Motor neuron (in vitro differentiated cells): Measurements from ENCODE around the gene SYCE1L. TPM values are rescaled to one million over a fixed set of nuclear protein-coding genes. Genes with fewer than 3 reads are reported as not detected.

Experiments
- ATAC-seq, 8 experiments: fragments of 200-7000 bp; cut with Tn5 transposase; replicated peaks in 6 of 8; 2 replicates each; pipeline ENCODE4 v1.8.0; 2021; ENCODE audit warnings: mild to moderate bottlenecking in 8 of 8, moderate library complexity in 8 of 8
- H3K27ac ChIP-seq, 2 donors: fragments of 250-450 bp; sonication (Bioruptor Pico); 2 replicates each; pipeline ENCODE4 v1.9.0; 2021; ENCODE audit warnings: antibody characterized with exemption in 2 of 2, mild to moderate bottlenecking in 2 of 2, moderate library complexity in 1 of 2
- H3K4me1 ChIP-seq, 2 donors: fragments of 250-450 bp; sonication (Bioruptor Pico); replicated peaks in 1 of 2; 2 replicates each; pipeline ENCODE4 v1.6.1; 2021; ENCODE audit warnings: antibody characterized with exemption in 2 of 2, mild to moderate bottlenecking in 2 of 2, moderate library complexity in 1 of 2
- H3K4me3 ChIP-seq, 5 donors: fragments of 250-450 bp; sonication (Bioruptor Pico); 2 replicates each; pipeline ENCODE4 v1.9.0; 2021; ENCODE audit warnings: antibody characterized with exemption in 5 of 5, mild to moderate bottlenecking in 5 of 5, moderate library complexity in 4 of 5
- WGBS, 10 experiments: fragments of 450-650 bp; shearing (Covaris generic); methylation state at CpG; one replicate each; pipeline ENCODE4 v1.0.0; 2022; 5-methylcytosine and 5-hydroxymethylcytosine counted together
- in situ Hi-C, 9 experiments: fragments of 400-800 bp; cut with MboI; loops; one replicate each; pipeline ENCODE4 v1.15.0; 2021; ENCODE audit warnings: low sequenced_read_pairs in 9 of 9, low pct_unique_long_range_greater_than_20kb in 2 of 9; ENCODE audit not compliant: unreplicated experiment in 9 of 9
- total RNA-seq, 8 experiments: library from RNA; unstranded; fragments of 300-600 nt; gene quantifications; 2 replicates each; pipeline versions ENCODE4 v1.2.3 to v1.2.4, GENCODE V29; 2022

Gene SYCE1L
- total RNA-seq, 8 experiments from 2014 or later, result 1.7 to 17.3 (median 7.6) TPM; not detected in 1

GRCh38 chr16:77211880-77212740, 12.9 kb downstream of the SYCE1L start:
- Histone ChIP-seq H3K4me1 (peaks cover 0 to 4% of the 10 kb centered on the region in 2 donors), H3K27ac (peak overlapping the region; percentile 70 to 93), H3K4me3 (peak overlapping the region; percentile 38 to 71 (median 50))
- WGBS, 10 experiments, result 20% methylated on average over 1 of the region's 66 CpGs; no CpG with 5 or more reads in 9 of the 10 experiments
- in situ Hi-C loops, result no loop called here
- peak; percentile 34 to 83 (median 78) for ATAC-seq

GRCh38 chr16:77212741-77213541, 13.7 kb downstream of the SYCE1L start:
- ATAC-seq, result peak; percentile 69 to 80 (median 75)
- 9 to 100% (median 70%) methylated on average over 2 to 8 of the region's 62 CpGs; no CpG with 5 or more reads in 5 of the 10 experiments for WGBS, 10 experiments

DNA sequence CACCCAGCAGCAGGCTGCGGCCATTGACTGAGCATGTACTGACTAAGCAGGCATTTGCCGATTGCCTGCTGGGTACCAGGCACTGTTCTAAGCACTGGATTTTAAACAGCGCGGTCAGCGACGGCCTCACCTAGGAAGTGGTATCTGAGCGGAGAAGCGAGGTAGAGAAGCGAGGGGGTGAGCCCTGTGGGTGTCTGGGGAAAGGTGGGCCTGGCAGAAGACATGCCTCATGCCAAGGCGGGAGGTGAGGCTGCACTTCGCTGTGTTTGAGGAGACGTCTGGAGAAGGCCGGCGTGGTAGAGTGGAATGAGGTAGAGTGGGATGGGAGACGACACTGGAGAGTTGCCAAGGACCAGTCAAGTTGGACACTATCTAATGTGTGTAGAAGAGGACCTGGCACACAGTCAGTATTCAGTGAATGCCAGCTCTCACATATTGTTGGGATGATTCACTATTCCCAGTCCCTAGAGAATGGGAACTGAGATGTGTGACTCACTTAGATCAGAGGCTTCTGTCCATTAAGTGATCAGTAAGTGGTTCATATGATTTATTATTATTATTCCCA, 14.4 kb downstream of the SYCE1L start:
- H3K27ac ChIP-seq, result no peak overlapping the region
- peaks cover 0 to 4% of the 10 kb centered on the region in 2 donors for H3K4me1 ChIP-seq
- in situ Hi-C loops, result no loop called here
- 43 to 95% (median 89%) methylated on average over 2 to 12 of the region's 15 CpGs; no CpG with 5 or more reads in 3 of the 10 experiments for WGBS, 10 experiments
- peak overlapping the region in 1 of 5 donors; percentile 71 for H3K4me3 ChIP-seq
- ATAC-seq, result no peak

More at GRCh38 chr16:77212741-77213541, 13.7 kb downstream of the SYCE1L start:
- Histone ChIP-seq H3K4me1 (peaks cover 0 to 4% of the 10 kb centered on the region in 2 donors), H3K4me3 (peak overlapping the region; percentile 38 to 71 (median 50)), H3K27ac (peak overlapping the region; percentile 70 to 93)
- in situ Hi-C loops, result no loop called here

- Histone ChIP-seq H3K4me1 (peaks cover 0 to 4% of the 10 kb centered on the region in 2 donors), H3K4me3 (no peak overlapping the region), H3K27ac (no peak overlapping the region)
- no peak for ATAC-seq
- in situ Hi-C loops, result no loop called here
- 80 to 100% (median 97%) methylated on average over 1 to 9 of the region's 12 CpGs; no CpG with 5 or more reads in 4 of the 10 experiments for WGBS, 10 experiments
These were observed 15.4 kb downstream of the SYCE1L start for GRCh38 chr16:77214411-77215138.

GRCh38 chr16:77219437-77219836, 20.2 kb downstream of the SYCE1L start:
- Histone ChIP-seq H3K4me1 (no peaks in the 10 kb centered on the region), H3K4me3 (no peak overlapping the region), H3K27ac (no peak overlapping the region)
- ATAC-seq, result no peak
- 38 to 100% (median 94%) methylated on average over 1 to 3 of the region's 3 CpGs; no CpG with 5 or more reads in 1 of the 10 experiments for WGBS, 10 experiments
- in situ Hi-C loops, result no loop called here

DNA sequence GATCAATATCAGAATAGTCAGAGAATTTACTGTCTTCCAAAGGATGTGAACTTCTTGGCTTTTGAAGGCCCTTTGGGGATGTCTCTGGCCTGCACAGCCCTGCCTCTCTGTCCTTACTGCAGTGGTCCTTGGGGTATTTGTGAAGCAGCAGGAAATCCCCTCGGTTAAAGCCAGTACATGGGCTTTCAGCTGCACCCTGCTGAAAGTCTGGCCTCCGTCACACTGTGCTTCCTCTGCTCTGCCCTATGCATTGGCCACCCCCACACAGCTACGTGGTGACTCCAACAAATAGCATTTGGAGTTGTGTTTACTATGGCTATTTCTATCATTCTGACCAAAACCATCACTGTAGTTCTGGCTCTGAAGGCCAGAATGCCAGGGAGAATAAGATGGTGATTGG, 21.2 kb downstream of the SYCE1L start:
- Histone ChIP-seq H3K4me1 (no peaks in the 10 kb centered on the region), H3K27ac (no peak overlapping the region), H3K4me3 (no peak overlapping the region)
- 0 to 71% (median 44%) methylated on average over 1 to 3 of the region's 3 CpGs; no CpG with 5 or more reads in 3 of the 10 experiments for WGBS, 10 experiments
- in situ Hi-C loops, result no loop called here
- no peak for ATAC-seq

GRCh38 chr16:77221482-77221881, 22.3 kb downstream of the SYCE1L start:
- in situ Hi-C loops, result no loop called here
- no peak for ATAC-seq
- WGBS, 10 experiments, result 56 to 100% (median 80%) methylated on average over 1 to 4 of the region's 4 CpGs; no CpG with 5 or more reads in 1 of the 10 experiments
- H3K4me3 ChIP-seq, result no peak overlapping the region
- H3K4me1 ChIP-seq, result no peaks in the 10 kb centered on the region
- H3K27ac ChIP-seq, result no peak overlapping the region

DNA sequence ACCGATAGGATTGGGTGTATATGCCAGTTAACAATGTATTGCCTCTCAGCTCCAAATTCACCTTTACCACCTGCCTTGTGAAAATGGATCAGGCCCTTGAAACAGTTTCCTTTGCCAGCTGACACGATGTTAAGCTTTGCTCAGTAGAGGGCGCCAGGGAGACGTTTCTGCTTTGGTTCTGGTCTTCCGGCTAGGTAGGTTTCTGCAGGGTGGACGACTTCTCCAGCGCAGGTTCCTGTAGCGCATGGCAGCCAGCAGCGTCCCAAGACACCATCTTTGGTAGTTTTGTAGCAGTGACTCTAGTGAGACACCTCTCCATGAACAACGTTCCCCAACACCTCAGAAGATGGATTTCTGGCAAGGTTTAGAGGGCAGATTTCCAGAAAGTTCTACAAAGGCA, 24.0 kb downstream of the SYCE1L start:
- whole genome bisulfite sequencing, 10 experiments, result 26 to 100% (median 68%) methylated on average over 1 to 9 of the region's 10 CpGs; no CpG with 5 or more reads in 1 of the 10 experiments
- in situ Hi-C loops, result no loop called here
- Histone ChIP-seq H3K4me1 (no peaks in the 10 kb centered on the region), H3K27ac (no peak overlapping the region), H3K4me3 (no peak overlapping the region)
- ATAC-seq, result no peak

- Histone ChIP-seq H3K27ac (no peak overlapping the region), H3K4me3 (no peak overlapping the region), H3K4me1 (no peaks in the 10 kb centered on the region)
- 60 to 100% (median 96%) methylated on average over 2 to 3 of the region's 3 CpGs; no CpG with 5 or more reads in 4 of the 10 experiments for WGBS, 10 experiments
- no peak for ATAC-seq
- in situ Hi-C loops, result loop anchor here in 5 of 9 experiments (25.0 kb wide), 4 partner anchors 362 to 862 kb away; partner anchors contain the start of gene WWOX (in 2 of the 5)
These were observed 26.0 kb downstream of the SYCE1L start for GRCh38 chr16:77225182-77225581.

DNA sequence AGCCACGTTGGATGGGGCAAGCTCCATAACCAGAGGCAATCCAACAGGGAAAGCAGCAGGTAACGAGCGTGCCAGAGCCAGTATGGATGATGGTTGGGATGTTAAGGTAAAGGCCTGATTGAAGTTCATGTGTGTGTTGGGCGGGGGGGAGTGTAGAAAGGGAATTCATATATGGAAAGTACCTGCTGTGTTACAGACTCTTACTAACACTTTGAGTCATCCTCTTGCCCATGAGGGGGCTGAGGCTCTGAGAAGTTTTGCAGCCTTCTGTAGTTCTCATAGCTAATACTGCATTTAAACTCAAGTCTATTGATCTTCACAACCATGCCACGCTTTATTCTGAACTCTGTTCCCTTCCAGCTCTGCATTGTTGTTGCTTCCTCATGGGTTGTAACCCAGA, 28.5 kb downstream of the SYCE1L start:
- in situ Hi-C loops, result loop anchor here in 5 of 9 experiments (25.0 kb wide), 4 partner anchors 360 to 860 kb away; partner anchors contain the start of gene WWOX (in 2 of the 5)
- Histone ChIP-seq H3K4me3 (no peak overlapping the region), H3K4me1 (peaks cover 0 to 2% of the 10 kb centered on the region in 2 donors), H3K27ac (no peak overlapping the region)
- no peak for ATAC-seq
- WGBS, 10 experiments, result 19 to 100% (median 89%) methylated on average over 1 to 5 of the region's 5 CpGs; no CpG with 5 or more reads in 3 of the 10 experiments

GRCh38 chr16:77231047-77231446, 31.8 kb downstream of the SYCE1L start:
- peak in 2 of 8 experiments; percentile 22 to 43 for ATAC-seq
- in situ Hi-C loops, result loop anchor here in 8 of 9 experiments (5.0 to 25.0 kb wide), 7 partner anchors 354 to 856 kb away; partner anchors contain the start of gene WWOX (in 2 of the 8)
- 33 to 86% (median 73%) methylated on average over 1 to 3 of the region's 3 CpGs; no CpG with 5 or more reads in 2 of the 10 experiments for WGBS, 10 experiments
- H3K4me1 ChIP-seq, result peaks cover 0 to 2% of the 10 kb centered on the region in 2 donors
- no peak overlapping the region for H3K4me3 ChIP-seq
- no peak overlapping the region for H3K27ac ChIP-seq
